Measurements from ENCODE around the gene ITFG2. TPM values are rescaled to one million over a fixed set of nuclear protein-coding genes. Genes with fewer than 3 reads are reported as not detected.

The ITFG2 gene
- total and polyA plus RNA-seq, 4 donors = 7.5 to 26.3 (median 11.4) TPM

DNA sequence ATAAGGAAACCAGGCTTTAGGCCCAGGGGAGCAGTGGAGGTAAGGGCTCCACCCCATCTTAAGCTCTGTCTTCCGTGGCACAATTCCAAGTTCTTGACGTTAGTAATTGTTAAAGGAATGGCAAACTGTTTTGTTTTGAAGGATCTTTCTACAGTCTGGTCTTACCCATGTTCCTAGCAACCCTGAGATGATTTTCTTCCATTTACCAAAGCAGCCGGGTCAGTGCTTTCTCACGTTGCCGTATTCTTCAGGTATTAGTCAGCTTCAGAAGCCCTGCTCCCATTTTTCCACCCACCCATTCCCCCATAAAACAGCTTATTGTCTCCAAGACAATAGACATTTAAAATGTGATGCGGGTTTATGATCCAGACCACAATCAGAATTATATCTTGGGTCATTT is 12.1 kb downstream of the ITFG2 start:
- Histone ChIP-seq H3K4me1 (ENCODE audit: control insufficient read depth in 4 of 4, insufficient read depth in 4 of 4, low read length in 3 of 4) (no peaks in the 10 kb centered on the region), H3K9ac (ENCODE audit: low read depth in 1 of 2, low read length in 2 of 2) (no peak overlapping the region), H3K9me3 (ENCODE audit: control insufficient read depth in 4 of 4, low read length in 3 of 4) (no peaks in the 10 kb centered on the region), H3K36me3 (ENCODE audit: control insufficient read depth in 4 of 4, insufficient read depth in 3 of 4, low read depth in 1 of 4, low read length in 3 of 4) (peaks cover 11 to 86% (median 60%) of the 10 kb centered on the region in 4 donors), H3K27ac (ENCODE audit: low read depth in 1 of 2, low read length in 2 of 2) (no peak overlapping the region), H3K4me3 (ENCODE audit: low read depth in 1 of 3, low read length in 3 of 3) (no peak overlapping the region), H3K27me3 (ENCODE audit: control insufficient read depth in 4 of 4, insufficient read depth in 4 of 4, low read length in 3 of 4) (no peaks in the 10 kb centered on the region)
- no peak for TF ChIP-seq TAF1 (conservative IDR thresholded peaks at IDR 0.05)
- no peak for TF ChIP-seq NR2F2 (IDR thresholded peaks at IDR 0.05)
- TF ChIP-seq SP1 (IDR thresholded peaks at IDR 0.05) = no peak
- TF ChIP-seq HNF4G (IDR thresholded peaks at IDR 0.05) = no peak
- TF ChIP-seq RAD21 (IDR thresholded peaks at IDR 0.05) = no peak
- WGBS = 92% methylated on average over 6 of the region's 6 CpGs
- DNase-seq (ENCODE audit: low spot score) = no peak

DNA sequence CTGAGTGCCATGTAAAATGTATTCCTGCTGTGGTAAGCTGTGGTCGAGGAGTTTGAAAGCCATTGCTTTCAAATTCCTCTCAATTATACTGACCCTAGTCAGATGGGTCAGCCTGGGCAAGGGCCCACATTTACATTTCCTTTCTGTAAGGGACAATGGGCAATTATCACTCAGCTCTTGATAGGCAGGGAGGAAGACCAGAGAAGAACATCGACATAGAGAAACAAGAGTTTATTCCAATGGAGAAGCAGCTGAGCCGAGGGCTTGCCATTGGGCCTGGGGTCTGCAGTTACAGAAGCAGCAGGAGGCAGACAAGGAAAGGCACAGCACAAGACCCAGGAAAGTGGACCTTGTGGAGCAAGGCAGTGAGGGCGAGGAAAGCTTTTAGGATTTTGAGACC is 12.7 kb downstream of the ITFG2 start:
- H3K36me3 ChIP-seq (ENCODE audit: control insufficient read depth in 4 of 4, insufficient read depth in 3 of 4, low read depth in 1 of 4, low read length in 3 of 4) = peaks cover 11 to 82% (median 60%) of the 10 kb centered on the region in 4 donors
- no peak for TF ChIP-seq NR2F2 (IDR thresholded peaks at IDR 0.05)
- TF ChIP-seq, protein P1, sequence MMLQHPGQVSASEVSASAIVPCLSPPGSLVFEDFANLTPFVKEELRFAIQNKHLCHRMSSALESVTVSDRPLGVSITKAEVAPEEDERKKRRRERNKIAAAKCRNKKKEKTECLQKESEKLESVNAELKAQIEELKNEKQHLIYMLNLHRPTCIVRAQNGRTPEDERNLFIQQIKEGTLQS (IDR thresholded peaks at IDR 0.05) = no peak
- TF ChIP-seq GABPA (IDR thresholded peaks at IDR 0.05 in 1 of 2, conservative IDR thresholded peaks at IDR 0.05 in 1 of 2) = no peak
- TF ChIP-seq EGR1 (IDR thresholded peaks at IDR 0.05; ENCODE audit: low read depth in 2 of 2) = no peak
- TF ChIP-seq, protein P2, sequence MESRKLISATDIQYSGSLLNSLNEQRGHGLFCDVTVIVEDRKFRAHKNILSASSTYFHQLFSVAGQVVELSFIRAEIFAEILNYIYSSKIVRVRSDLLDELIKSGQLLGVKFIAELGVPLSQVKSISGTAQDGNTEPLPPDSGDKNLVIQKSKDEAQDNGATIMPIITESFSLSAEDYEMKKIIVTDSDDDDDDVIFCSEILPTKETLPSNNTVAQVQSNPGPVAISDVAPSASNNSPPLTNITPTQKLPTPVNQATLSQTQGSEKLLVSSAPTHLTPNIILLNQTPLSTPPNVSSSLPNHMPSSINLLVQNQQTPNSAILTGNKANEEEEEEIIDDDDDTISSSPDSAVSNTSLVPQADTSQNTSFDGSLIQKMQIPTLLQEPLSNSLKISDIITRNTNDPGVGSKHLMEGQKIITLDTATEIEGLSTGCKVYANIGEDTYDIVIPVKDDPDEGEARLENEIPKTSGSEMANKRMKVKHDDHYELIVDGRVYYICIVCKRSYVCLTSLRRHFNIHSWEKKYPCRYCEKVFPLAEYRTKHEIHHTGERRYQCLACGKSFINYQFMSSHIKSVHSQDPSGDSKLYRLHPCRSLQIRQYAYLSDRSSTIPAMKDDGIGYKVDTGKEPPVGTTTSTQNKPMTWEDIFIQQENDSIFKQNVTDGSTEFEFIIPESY (IDR thresholded peaks at IDR 0.05) = no peak
- no peak for TF ChIP-seq RXRA (IDR thresholded peaks at IDR 0.05)
- TF ChIP-seq TAF1 (conservative IDR thresholded peaks at IDR 0.05) = no peak
- no peak for TF ChIP-seq SP1 (IDR thresholded peaks at IDR 0.05)
- TF ChIP-seq HNF4A (conservative IDR thresholded peaks at IDR 0.05) = no peak
- TF ChIP-seq, protein P3, sequence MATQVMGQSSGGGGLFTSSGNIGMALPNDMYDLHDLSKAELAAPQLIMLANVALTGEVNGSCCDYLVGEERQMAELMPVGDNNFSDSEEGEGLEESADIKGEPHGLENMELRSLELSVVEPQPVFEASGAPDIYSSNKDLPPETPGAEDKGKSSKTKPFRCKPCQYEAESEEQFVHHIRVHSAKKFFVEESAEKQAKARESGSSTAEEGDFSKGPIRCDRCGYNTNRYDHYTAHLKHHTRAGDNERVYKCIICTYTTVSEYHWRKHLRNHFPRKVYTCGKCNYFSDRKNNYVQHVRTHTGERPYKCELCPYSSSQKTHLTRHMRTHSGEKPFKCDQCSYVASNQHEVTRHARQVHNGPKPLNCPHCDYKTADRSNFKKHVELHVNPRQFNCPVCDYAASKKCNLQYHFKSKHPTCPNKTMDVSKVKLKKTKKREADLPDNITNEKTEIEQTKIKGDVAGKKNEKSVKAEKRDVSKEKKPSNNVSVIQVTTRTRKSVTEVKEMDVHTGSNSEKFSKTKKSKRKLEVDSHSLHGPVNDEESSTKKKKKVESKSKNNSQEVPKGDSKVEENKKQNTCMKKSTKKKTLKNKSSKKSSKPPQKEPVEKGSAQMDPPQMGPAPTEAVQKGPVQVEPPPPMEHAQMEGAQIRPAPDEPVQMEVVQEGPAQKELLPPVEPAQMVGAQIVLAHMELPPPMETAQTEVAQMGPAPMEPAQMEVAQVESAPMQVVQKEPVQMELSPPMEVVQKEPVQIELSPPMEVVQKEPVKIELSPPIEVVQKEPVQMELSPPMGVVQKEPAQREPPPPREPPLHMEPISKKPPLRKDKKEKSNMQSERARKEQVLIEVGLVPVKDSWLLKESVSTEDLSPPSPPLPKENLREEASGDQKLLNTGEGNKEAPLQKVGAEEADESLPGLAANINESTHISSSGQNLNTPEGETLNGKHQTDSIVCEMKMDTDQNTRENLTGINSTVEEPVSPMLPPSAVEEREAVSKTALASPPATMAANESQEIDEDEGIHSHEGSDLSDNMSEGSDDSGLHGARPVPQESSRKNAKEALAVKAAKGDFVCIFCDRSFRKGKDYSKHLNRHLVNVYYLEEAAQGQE (IDR thresholded peaks at IDR 0.05) = no peak
- TF ChIP-seq, protein P4, sequence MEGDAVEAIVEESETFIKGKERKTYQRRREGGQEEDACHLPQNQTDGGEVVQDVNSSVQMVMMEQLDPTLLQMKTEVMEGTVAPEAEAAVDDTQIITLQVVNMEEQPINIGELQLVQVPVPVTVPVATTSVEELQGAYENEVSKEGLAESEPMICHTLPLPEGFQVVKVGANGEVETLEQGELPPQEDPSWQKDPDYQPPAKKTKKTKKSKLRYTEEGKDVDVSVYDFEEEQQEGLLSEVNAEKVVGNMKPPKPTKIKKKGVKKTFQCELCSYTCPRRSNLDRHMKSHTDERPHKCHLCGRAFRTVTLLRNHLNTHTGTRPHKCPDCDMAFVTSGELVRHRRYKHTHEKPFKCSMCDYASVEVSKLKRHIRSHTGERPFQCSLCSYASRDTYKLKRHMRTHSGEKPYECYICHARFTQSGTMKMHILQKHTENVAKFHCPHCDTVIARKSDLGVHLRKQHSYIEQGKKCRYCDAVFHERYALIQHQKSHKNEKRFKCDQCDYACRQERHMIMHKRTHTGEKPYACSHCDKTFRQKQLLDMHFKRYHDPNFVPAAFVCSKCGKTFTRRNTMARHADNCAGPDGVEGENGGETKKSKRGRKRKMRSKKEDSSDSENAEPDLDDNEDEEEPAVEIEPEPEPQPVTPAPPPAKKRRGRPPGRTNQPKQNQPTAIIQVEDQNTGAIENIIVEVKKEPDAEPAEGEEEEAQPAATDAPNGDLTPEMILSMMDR (IDR thresholded peaks at IDR 0.05; ENCODE audit: low read depth, low read length, missing input control) = no peak
- no peak for TF ChIP-seq RAD21 (IDR thresholded peaks at IDR 0.05)
- no peak for TF ChIP-seq YY1 (IDR thresholded peaks at IDR 0.05)
- TF ChIP-seq FOXA1 (IDR thresholded peaks at IDR 0.05) = no peak
- TF ChIP-seq HNF4G (IDR thresholded peaks at IDR 0.05) = no peak
- TF ChIP-seq, protein P5, sequence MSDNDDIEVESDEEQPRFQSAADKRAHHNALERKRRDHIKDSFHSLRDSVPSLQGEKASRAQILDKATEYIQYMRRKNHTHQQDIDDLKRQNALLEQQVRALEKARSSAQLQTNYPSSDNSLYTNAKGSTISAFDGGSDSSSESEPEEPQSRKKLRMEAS (IDR thresholded peaks at IDR 0.05) = no peak
- no peak for TF ChIP-seq JUND (IDR thresholded peaks at IDR 0.05)
- H3K27ac ChIP-seq (ENCODE audit: low read depth in 1 of 2, low read length in 2 of 2) = no peak overlapping the region
- H3K27me3 ChIP-seq (ENCODE audit: control insufficient read depth in 4 of 4, insufficient read depth in 4 of 4, low read length in 3 of 4) = no peaks in the 10 kb centered on the region
- H3K9ac ChIP-seq (ENCODE audit: low read depth in 1 of 2, low read length in 2 of 2) = no peak overlapping the region
- no peaks in the 10 kb centered on the region for H3K9me3 ChIP-seq (ENCODE audit: control insufficient read depth in 4 of 4, low read length in 3 of 4)
- DNase-seq (ENCODE audit: low spot score) = no peak
- 89% methylated on average over 4 of the region's 4 CpGs for WGBS
- no peak overlapping the region for H3K4me3 ChIP-seq (ENCODE audit: low read depth in 1 of 3, low read length in 3 of 3)
- no peaks in the 10 kb centered on the region for H3K4me1 ChIP-seq (ENCODE audit: control insufficient read depth in 4 of 4, insufficient read depth in 4 of 4, low read length in 3 of 4)
